Loucy (cell line): Measurements from ENCODE around the gene ABCB9.
"Not testable (repeated sequence)": the region's sequence is repeated elsewhere in the genome, so short reads cannot be mapped to it uniquely, and the experiment has no call there.

Experiments used
- H2AFZ ChIP-seq: fragments of 200-600 bp; sonication (generic); 2 replicates; pipeline ENCODE4 v1.6.0; 2016; ENCODE audit warnings: antibody characterized with exemption, mild to moderate bottlenecking, low read length, moderate library complexity
- H3F3A ChIP-seq: fragments of 200-600 bp; 2 replicates; pipeline ENCODE4 v1.6.0; 2016; ENCODE audit warnings: antibody characterized with exemption, low read depth, mild to moderate bottlenecking
- H3K27me3 ChIP-seq: fragments of 200-600 bp; sonication (generic); 2 replicates; pipeline ENCODE4 v1.6.1; 2014; ENCODE audit warnings: low read length, mild to moderate bottlenecking; ENCODE audit not compliant: insufficient read depth, poor library complexity, severe bottlenecking
- H3K36me3 ChIP-seq: fragments of 200-600 bp; sonication (generic); 2 replicates; pipeline ENCODE4 v1.6.1; 2016; ENCODE audit warnings: low read length; ENCODE audit not compliant: insufficient read depth
- H3K4me1 ChIP-seq: fragments of 200-600 bp; sonication (generic); 2 replicates; pipeline ENCODE4 v1.5.1; 2014; ENCODE audit warnings: low read length, mild to moderate bottlenecking; ENCODE audit not compliant: insufficient read depth, poor library complexity, severe bottlenecking
- H3K4me2 ChIP-seq: fragments of 200-600 bp; sonication (generic); 2 replicates; pipeline ENCODE4 v1.6.0; 2014; ENCODE audit warnings: antibody characterized with exemption, low read length, low read depth, mild to moderate bottlenecking; ENCODE audit not compliant: poor library complexity, severe bottlenecking
- H3K4me3 ChIP-seq: fragments of 200-600 bp; sonication (generic); 2 replicates; pipeline ENCODE4 v1.5.1; 2014; ENCODE audit warnings: low read length, mild to moderate bottlenecking, mixed read lengths; ENCODE audit not compliant: poor library complexity, severe bottlenecking
- H3K79me2 ChIP-seq: fragments of 200-600 bp; sonication (generic); 2 replicates; pipeline ENCODE4 v1.6.1; 2014; ENCODE audit warnings: low read length; ENCODE audit not compliant: insufficient read depth
- H3K9ac ChIP-seq: fragments of 200-600 bp; sonication (generic); 2 replicates; pipeline ENCODE4 v1.6.0; 2014; ENCODE audit warnings: mild to moderate bottlenecking, low read depth, low read length, moderate library complexity; ENCODE audit not compliant: poor library complexity, severe bottlenecking
- H3K9me2 ChIP-seq: fragments of 200-600 bp; sonication (generic); replicated peaks from 2 replicates; pipeline ENCODE4 v1.6.1; 2016; ENCODE audit warnings: low read depth, low read length, mixed read lengths
- H3K9me3 ChIP-seq: fragments of 200-600 bp; sonication (generic); 2 replicates; pipeline ENCODE4 v1.6.1; 2014; ENCODE audit warnings: mild to moderate bottlenecking, antibody characterized with exemption, low read length, low read depth; ENCODE audit not compliant: insufficient read depth
- H4K20me1 ChIP-seq: fragments of 200-600 bp; sonication (generic); 2 replicates; pipeline ENCODE4 v1.6.0; 2014; ENCODE audit warnings: antibody characterized with exemption, low read length, mild to moderate bottlenecking; ENCODE audit not compliant: insufficient read depth, poor library complexity, severe bottlenecking
- CTCF ChIP-seq: fragments of 200-600 bp; sonication (generic); conservative IDR thresholded peaks from 2 replicates; pipeline ENCODE4 v1.5.1; 2014; ENCODE audit warnings: mild to moderate bottlenecking, antibody characterized with exemption, low read length
- EZH2phosphoT487 ChIP-seq: fragments of 200-600 bp; IDR thresholded peaks from 2 replicates; pipeline ENCODE4 v1.6.1; 2018; ENCODE audit warnings: antibody characterized with exemption, mild to moderate bottlenecking, moderate library complexity, borderline replicate concordance

The ABCB9 gene

GRCh38 chr12:122895320-122895703 is 71.0 kb downstream of the ABCB9 start:
- peak overlapping the region; percentile 94 for H3K4me2 ChIP-seq
- peaks cover 62% of the 10 kb centered on the region for H3K79me2 ChIP-seq

GRCh38 chr12:122894193-122895121 is 71.8 kb downstream of the ABCB9 start:
- peaks cover 13% of the 10 kb centered on the region for H3F3A ChIP-seq
- peak overlapping the region; percentile 94 for H3K4me2 ChIP-seq
- H3K9me2 ChIP-seq = no peaks in the 10 kb centered on the region
- no peaks in the 10 kb centered on the region for H3K27me3 ChIP-seq
- H3K36me3 ChIP-seq = no peaks in the 10 kb centered on the region
- H3K9ac ChIP-seq = peak overlapping the region; percentile 98
- peaks cover 70% of the 10 kb centered on the region for H3K79me2 ChIP-seq
- peak; percentile 41 for TF ChIP-seq CTCF
- no peak for TF ChIP-seq EZH2phosphoT487
- H4K20me1 ChIP-seq = peaks cover 37% of the 10 kb centered on the region
- H3K9me3 ChIP-seq = no peaks in the 10 kb centered on the region
- no peak overlapping the region for H2AFZ ChIP-seq
- H3K4me1 ChIP-seq = peaks cover 50% of the 10 kb centered on the region
- peak overlapping the region; percentile 97 for H3K4me3 ChIP-seq

More at GRCh38 chr12:122895320-122895703, 71.0 kb downstream of the ABCB9 start:
- H3K9me2 ChIP-seq = no peaks in the 10 kb centered on the region
- peaks cover 46% of the 10 kb centered on the region for H3K4me1 ChIP-seq
- peaks cover 13% of the 10 kb centered on the region for H3F3A ChIP-seq
- H3K4me3 ChIP-seq = peak overlapping the region; percentile 97
- peaks cover 29% of the 10 kb centered on the region for H4K20me1 ChIP-seq
- no peaks in the 10 kb centered on the region for H3K36me3 ChIP-seq
- peak overlapping the region; percentile 98 for H3K9ac ChIP-seq
- H3K9me3 ChIP-seq = no peaks in the 10 kb centered on the region
- peak overlapping the region; percentile 80 for H2AFZ ChIP-seq
- no peaks in the 10 kb centered on the region for H3K27me3 ChIP-seq
- TF ChIP-seq EZH2phosphoT487 = no peak
- TF ChIP-seq CTCF = no peak

- Histone ChIP-seq H3K4me3 (peak overlapping the region; percentile 97), H3K9ac (peak overlapping the region; percentile 98), H4K20me1 (peaks cover 45% of the 10 kb centered on the region), H3K79me2 (peaks cover 80% of the 10 kb centered on the region), H2AFZ (no peak overlapping the region), H3F3A (peaks cover 10% of the 10 kb centered on the region), H3K9me2 (no peaks in the 10 kb centered on the region), H3K4me1 (peaks cover 50% of the 10 kb centered on the region), H3K9me3 (no peaks in the 10 kb centered on the region), H3K27me3 (no peaks in the 10 kb centered on the region), H3K4me2 (peak overlapping the region; percentile 94), H3K36me3 (no peaks in the 10 kb centered on the region)
- TF ChIP-seq CTCF = no peak
- TF ChIP-seq EZH2phosphoT487 = no peak
These were observed 72.8 kb downstream of the ABCB9 start for GRCh38 chr12:122893208-122894153.

GRCh38 chr12:122892724-122893123 is 73.5 kb downstream of the ABCB9 start:
- not testable (repeated sequence) for H3K9me3 ChIP-seq, H3K9me2 ChIP-seq, H3K36me3 ChIP-seq, H3K27me3 ChIP-seq, H2AFZ ChIP-seq, H3F3A ChIP-seq
- peak overlapping the region; percentile 2 for H3K9ac ChIP-seq
- peak overlapping the region; percentile 94 for H3K4me2 ChIP-seq
- peak overlapping the region; percentile 97 for H3K4me3 ChIP-seq
- peaks cover 88% of the 10 kb centered on the region for H3K79me2 ChIP-seq
- H3K4me1 ChIP-seq = peaks cover 51% of the 10 kb centered on the region
- peaks cover 53% of the 10 kb centered on the region for H4K20me1 ChIP-seq
